Liver (tissue), 3 donors: Measurements from ENCODE around the gene RABL6.

Source experiments
- CTCF ChIP-seq: fragments of 150-350 bp; IDR thresholded peaks from 2 replicates; pipeline ENCODE4 v1.5.1; 2017; ENCODE audit warnings: improper control_type of control experiment, low read depth, low read length; ENCODE audit not compliant: missing input control
- EGR1 ChIP-seq, 2 donors: IDR thresholded peaks; 2 replicates each; pipeline ENCODE4 v1.6.1; 2016 to 2018; ENCODE audit warnings: antibody characterized with exemption in 2 of 2, low read depth in 2 of 2
- TF ChIP-seq, protein P1 (sequence below): IDR thresholded peaks from 2 replicates; pipeline ENCODE4 v1.6.1; 2016; ENCODE audit warnings: antibody characterized with exemption, mild to moderate bottlenecking
- donor health status: healthy.
- donor health status: healthy.

- TF ChIP-seq CTCF, result no peak
- TF ChIP-seq, protein P1, sequence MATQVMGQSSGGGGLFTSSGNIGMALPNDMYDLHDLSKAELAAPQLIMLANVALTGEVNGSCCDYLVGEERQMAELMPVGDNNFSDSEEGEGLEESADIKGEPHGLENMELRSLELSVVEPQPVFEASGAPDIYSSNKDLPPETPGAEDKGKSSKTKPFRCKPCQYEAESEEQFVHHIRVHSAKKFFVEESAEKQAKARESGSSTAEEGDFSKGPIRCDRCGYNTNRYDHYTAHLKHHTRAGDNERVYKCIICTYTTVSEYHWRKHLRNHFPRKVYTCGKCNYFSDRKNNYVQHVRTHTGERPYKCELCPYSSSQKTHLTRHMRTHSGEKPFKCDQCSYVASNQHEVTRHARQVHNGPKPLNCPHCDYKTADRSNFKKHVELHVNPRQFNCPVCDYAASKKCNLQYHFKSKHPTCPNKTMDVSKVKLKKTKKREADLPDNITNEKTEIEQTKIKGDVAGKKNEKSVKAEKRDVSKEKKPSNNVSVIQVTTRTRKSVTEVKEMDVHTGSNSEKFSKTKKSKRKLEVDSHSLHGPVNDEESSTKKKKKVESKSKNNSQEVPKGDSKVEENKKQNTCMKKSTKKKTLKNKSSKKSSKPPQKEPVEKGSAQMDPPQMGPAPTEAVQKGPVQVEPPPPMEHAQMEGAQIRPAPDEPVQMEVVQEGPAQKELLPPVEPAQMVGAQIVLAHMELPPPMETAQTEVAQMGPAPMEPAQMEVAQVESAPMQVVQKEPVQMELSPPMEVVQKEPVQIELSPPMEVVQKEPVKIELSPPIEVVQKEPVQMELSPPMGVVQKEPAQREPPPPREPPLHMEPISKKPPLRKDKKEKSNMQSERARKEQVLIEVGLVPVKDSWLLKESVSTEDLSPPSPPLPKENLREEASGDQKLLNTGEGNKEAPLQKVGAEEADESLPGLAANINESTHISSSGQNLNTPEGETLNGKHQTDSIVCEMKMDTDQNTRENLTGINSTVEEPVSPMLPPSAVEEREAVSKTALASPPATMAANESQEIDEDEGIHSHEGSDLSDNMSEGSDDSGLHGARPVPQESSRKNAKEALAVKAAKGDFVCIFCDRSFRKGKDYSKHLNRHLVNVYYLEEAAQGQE, result no peak
- no peak for TF ChIP-seq EGR1 (IDR thresholded peaks at IDR 0.05; ENCODE audit: low read depth in 2 of 2)
Observed at GRCh38 chr9:136760424-136760823, 47.3 kb upstream of the RABL6 start.
